Measurements from ENCODE around the gene TMEM119.

Gene TMEM119

GRCh38 chr12:108623577-108623976, 25.7 kb upstream of the TMEM119 start:
- Histone ChIP-seq H3K4me3 (no peak overlapping the region), H3K27ac (no peak overlapping the region), H3K27me3 (no peaks in the 10 kb centered on the region), H3K9me3 (no peaks in the 10 kb centered on the region), H3K36me3 (no peaks in the 10 kb centered on the region), H3K4me1 (no peaks in the 10 kb centered on the region)
- no peak for TF ChIP-seq CTCF (IDR thresholded peaks at IDR 0.05)
- intact Hi-C loops (cut with DNase I; ENCODE audit: low total_unique reads): no loop called here
- no peak for DNase-seq

DNA sequence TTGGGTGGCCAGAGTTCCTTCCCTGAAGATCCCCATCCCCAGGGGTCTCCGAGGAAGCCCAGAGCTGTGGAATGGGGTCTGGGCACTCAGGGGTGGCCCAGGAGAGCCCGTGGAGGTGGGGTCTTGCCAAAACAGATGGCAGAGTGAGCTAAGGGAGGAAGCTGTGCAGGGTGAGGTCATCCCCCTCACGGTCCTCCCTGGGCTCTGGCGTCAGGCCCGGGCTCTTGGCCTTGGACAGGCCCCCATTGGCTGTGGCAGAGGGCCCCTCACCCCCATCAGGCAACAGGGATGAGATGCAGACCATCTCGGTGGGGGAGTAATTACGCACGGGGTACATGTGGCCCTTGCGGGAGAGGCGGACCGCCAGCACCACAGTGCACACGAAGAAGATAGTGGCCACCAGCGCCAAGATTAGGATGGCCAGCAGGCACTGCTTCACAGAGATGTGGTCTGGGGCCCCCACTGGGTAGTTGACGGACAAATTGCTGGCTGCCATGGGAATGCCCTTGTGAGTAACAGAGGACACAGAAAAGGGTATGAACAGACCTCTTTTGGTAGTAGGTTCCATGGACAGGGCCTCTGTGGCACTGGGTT, 25.1 kb upstream of the TMEM119 start:
- Histone ChIP-seq H3K27ac (no peak overlapping the region), H3K27me3 (no peaks in the 10 kb centered on the region), H3K9me3 (no peaks in the 10 kb centered on the region), H3K4me1 (peaks cover 0 to 5% (median 1%) of the 10 kb centered on the region in 4 donors), H3K36me3 (no peaks in the 10 kb centered on the region), H3K4me3 (no peak overlapping the region)
- no peak for TF ChIP-seq CTCF (IDR thresholded peaks at IDR 0.05)
- no peak for DNase-seq
- intact Hi-C loops (cut with DNase I; ENCODE audit: low total_unique reads): no loop called here

- TF ChIP-seq CTCF (IDR thresholded peaks at IDR 0.05): no peak
- peak in 1 of 2 donors; percentile 21 for DNase-seq
- Histone ChIP-seq H3K4me1 (peaks cover 0 to 7% (median 3%) of the 10 kb centered on the region in 4 donors), H3K9me3 (no peaks in the 10 kb centered on the region), H3K36me3 (no peaks in the 10 kb centered on the region), H3K4me3 (no peak overlapping the region), H3K27ac (no peak overlapping the region), H3K27me3 (no peaks in the 10 kb centered on the region)
- intact Hi-C loops (cut with DNase I; ENCODE audit: low total_unique reads): no loop called here
Observed at GRCh38 chr12:108622421-108622820, 24.5 kb upstream of the TMEM119 start.

- Histone ChIP-seq H3K36me3 (no peaks in the 10 kb centered on the region), H3K4me1 (peaks cover 0 to 7% (median 3%) of the 10 kb centered on the region in 4 donors), H3K27me3 (no peaks in the 10 kb centered on the region), H3K4me3 (no peak overlapping the region), H3K27ac (no peak overlapping the region), H3K9me3 (no peaks in the 10 kb centered on the region)
- intact Hi-C loops (cut with DNase I; ENCODE audit: low total_unique reads): no loop called here
- TF ChIP-seq CTCF (IDR thresholded peaks at IDR 0.05): no peak
- DNase-seq: no peak
Observed at GRCh38 chr12:108621161-108621560, 23.3 kb upstream of the TMEM119 start.

- Histone ChIP-seq H3K9me3 (no peaks in the 10 kb centered on the region), H3K4me3 (no peak overlapping the region), H3K27me3 (no peaks in the 10 kb centered on the region), H3K36me3 (no peaks in the 10 kb centered on the region), H3K27ac (no peak overlapping the region), H3K4me1 (peaks cover 0 to 7% (median 3%) of the 10 kb centered on the region in 4 donors)
- no peak for TF ChIP-seq CTCF (IDR thresholded peaks at IDR 0.05)
- intact Hi-C loops (cut with DNase I; ENCODE audit: low total_unique reads): no loop called here
- DNase-seq: peak in 1 of 2 donors; percentile 20
Observed at GRCh38 chr12:108620236-108620879, 22.5 kb upstream of the TMEM119 start.
